DOHH2 (cell line): Measurements from ENCODE around the gene EVA1C.

Source experiments
- H3F3A ChIP-seq: fragments of 200-600 bp; sonication (generic), shearing (Covaris generic); 2 replicates; pipeline ENCODE4 v1.6.0; 2016; ENCODE audit warnings: antibody characterized with exemption, mild to moderate bottlenecking; ENCODE audit not compliant: control insufficient read depth, insufficient read depth
- H3K27ac ChIP-seq: fragments of 200-600 bp; sonication (generic); 2 replicates; pipeline ENCODE4 v1.5.1; 2014; ENCODE audit warnings: low read depth, mild to moderate bottlenecking, low read length, moderate library complexity
- H3K27me3 ChIP-seq: fragments of 200-600 bp; sonication (generic); 2 replicates; pipeline ENCODE4 v1.6.1; 2014; ENCODE audit warnings: mild to moderate bottlenecking, low read length, mixed read lengths; ENCODE audit not compliant: control insufficient read depth
- H3K36me3 ChIP-seq: fragments of 200-600 bp; sonication (generic); 2 replicates; pipeline ENCODE4 v1.6.1; 2014; ENCODE audit warnings: mild to moderate bottlenecking, low read length, moderate library complexity, mixed read lengths; ENCODE audit not compliant: control insufficient read depth
- H3K4me1 ChIP-seq: fragments of 200-600 bp; sonication (generic); 2 replicates; pipeline ENCODE4 v1.6.1; 2014; ENCODE audit warnings: mild to moderate bottlenecking, low read length, mixed read lengths; ENCODE audit not compliant: control insufficient read depth
- H3K4me2 ChIP-seq: fragments of 200-600 bp; sonication (generic); 2 replicates; pipeline ENCODE4 v1.6.0; 2014; ENCODE audit warnings: mild to moderate bottlenecking, low read length, moderate library complexity
- H3K4me3 ChIP-seq: fragments of 200-600 bp; sonication (generic); 2 replicates; pipeline ENCODE4 v1.5.1; 2014; ENCODE audit warnings: mild to moderate bottlenecking, low read length, mixed read lengths
- H3K79me2 ChIP-seq: fragments of 200-600 bp; sonication (generic); 2 replicates; pipeline ENCODE4 v1.6.1; 2014; ENCODE audit warnings: mild to moderate bottlenecking, low read length, mixed read lengths; ENCODE audit not compliant: control insufficient read depth
- H3K9me2 ChIP-seq: fragments of 200-600 bp; sonication (generic); replicated peaks from 2 replicates; pipeline ENCODE4 v1.6.1; 2014; ENCODE audit warnings: mild to moderate bottlenecking, low read length, mixed read lengths; ENCODE audit not compliant: control insufficient read depth
- H3K9me3 ChIP-seq: fragments of 200-600 bp; sonication (generic); 2 replicates; pipeline ENCODE4 v1.6.1; 2014; ENCODE audit warnings: antibody characterized with exemption, low read length, mixed read lengths; ENCODE audit not compliant: control insufficient read depth, insufficient read depth
- H4K20me1 ChIP-seq: fragments of 200-600 bp; sonication (generic); 2 replicates; pipeline ENCODE4 v1.6.0; 2014; ENCODE audit warnings: low read depth, mild to moderate bottlenecking, antibody characterized with exemption, low read length, moderate library complexity; ENCODE audit not compliant: control insufficient read depth, insufficient read depth
- EZH2phosphoT487 ChIP-seq: fragments of 200-600 bp; sonication (generic); IDR thresholded peaks from 2 replicates; pipeline ENCODE4 v1.6.1; 2017; ENCODE audit warnings: borderline replicate concordance, mild to moderate bottlenecking, antibody characterized with exemption, low read length, moderate library complexity, mixed read lengths
- TF ChIP-seq, protein P1 (sequence below): fragments of 200-600 bp; sonication (generic); IDR thresholded peaks from one replicate; pipeline ENCODE4 v1.5.1; 2014; ENCODE audit warnings: antibody characterized with exemption, mild to moderate bottlenecking, low read depth, low read length; ENCODE audit not compliant: poor library complexity, severe bottlenecking

The EVA1C gene

DNA sequence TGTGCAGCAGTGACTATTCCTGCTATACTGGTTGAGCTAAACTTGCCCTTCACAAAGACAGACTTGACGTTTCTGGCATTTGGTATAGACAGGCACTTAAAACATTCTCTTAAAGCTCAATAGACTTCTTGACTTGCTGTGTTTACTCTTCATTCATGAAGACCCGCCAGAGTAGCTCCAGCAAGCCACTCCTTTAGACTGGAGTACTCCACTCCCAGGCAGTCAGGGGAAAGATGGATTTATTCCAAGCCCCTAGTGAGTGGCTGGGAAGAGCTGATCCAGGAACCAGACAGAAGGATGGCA lies 70.7 kb downstream of the EVA1C start:
- no peak for TF ChIP-seq EZH2phosphoT487
- H3F3A ChIP-seq = no peaks in the 10 kb centered on the region
- H3K79me2 ChIP-seq = no peaks in the 10 kb centered on the region
- no peaks in the 10 kb centered on the region for H3K27me3 ChIP-seq
- H3K4me3 ChIP-seq = no peak overlapping the region
- H3K9me2 ChIP-seq = no peaks in the 10 kb centered on the region
- H3K27ac ChIP-seq = no peak overlapping the region
- H3K4me2 ChIP-seq = no peak overlapping the region
- H3K36me3 ChIP-seq = no peaks in the 10 kb centered on the region
- peaks cover 2% of the 10 kb centered on the region; the same call in 1 of the 2 replicates for H3K4me1 ChIP-seq
- H3K9me3 ChIP-seq = no peaks in the 10 kb centered on the region
- H4K20me1 ChIP-seq = no peaks in the 10 kb centered on the region

DNA sequence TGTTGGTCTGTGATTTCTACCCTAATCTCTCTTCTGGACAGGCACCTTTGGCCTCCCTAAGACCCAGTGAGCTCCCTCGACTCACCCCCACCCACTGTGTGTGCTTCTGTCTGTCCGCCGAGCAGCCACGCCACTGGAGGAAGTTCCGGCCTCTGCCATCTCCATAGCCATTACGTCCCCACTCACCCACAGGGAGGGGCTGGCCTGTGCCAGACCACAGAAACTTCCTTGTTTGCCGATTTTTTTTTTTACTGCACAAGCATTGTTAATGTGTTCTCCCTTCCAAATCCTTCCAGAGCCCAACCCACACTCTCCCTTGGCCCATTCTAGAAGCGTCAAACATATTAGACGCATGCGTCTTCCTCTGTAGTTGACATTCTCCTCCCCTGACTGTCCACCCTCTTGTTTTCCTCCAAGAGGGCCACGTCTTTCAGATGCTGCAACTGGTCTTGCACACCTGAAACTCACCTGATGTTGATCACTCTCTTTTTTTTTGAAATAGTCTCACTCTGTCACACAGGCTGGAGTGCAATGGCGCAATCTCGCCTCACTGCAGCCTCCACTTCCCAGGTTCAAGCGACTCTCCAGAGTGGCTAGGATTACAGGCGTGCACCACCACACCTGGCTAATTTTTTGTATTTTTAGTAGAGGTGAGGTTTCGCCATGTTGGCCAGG lies 72.3 kb downstream of the EVA1C start:
- no peaks in the 10 kb centered on the region for H4K20me1 ChIP-seq
- peaks cover 3% of the 10 kb centered on the region; the same call in 1 of the 2 replicates for H3K9me3 ChIP-seq
- H3K4me1 ChIP-seq = peaks cover 4% of the 10 kb centered on the region; the same call in 1 of the 2 replicates
- H3K27ac ChIP-seq = no peak overlapping the region
- TF ChIP-seq, protein P1, sequence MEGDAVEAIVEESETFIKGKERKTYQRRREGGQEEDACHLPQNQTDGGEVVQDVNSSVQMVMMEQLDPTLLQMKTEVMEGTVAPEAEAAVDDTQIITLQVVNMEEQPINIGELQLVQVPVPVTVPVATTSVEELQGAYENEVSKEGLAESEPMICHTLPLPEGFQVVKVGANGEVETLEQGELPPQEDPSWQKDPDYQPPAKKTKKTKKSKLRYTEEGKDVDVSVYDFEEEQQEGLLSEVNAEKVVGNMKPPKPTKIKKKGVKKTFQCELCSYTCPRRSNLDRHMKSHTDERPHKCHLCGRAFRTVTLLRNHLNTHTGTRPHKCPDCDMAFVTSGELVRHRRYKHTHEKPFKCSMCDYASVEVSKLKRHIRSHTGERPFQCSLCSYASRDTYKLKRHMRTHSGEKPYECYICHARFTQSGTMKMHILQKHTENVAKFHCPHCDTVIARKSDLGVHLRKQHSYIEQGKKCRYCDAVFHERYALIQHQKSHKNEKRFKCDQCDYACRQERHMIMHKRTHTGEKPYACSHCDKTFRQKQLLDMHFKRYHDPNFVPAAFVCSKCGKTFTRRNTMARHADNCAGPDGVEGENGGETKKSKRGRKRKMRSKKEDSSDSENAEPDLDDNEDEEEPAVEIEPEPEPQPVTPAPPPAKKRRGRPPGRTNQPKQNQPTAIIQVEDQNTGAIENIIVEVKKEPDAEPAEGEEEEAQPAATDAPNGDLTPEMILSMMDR = no peak
- TF ChIP-seq EZH2phosphoT487 = no peak
- no peaks in the 10 kb centered on the region for H3K9me2 ChIP-seq
- H3F3A ChIP-seq = no peaks in the 10 kb centered on the region
- H3K4me3 ChIP-seq = no peak overlapping the region
- H3K27me3 ChIP-seq = no peaks in the 10 kb centered on the region
- H3K79me2 ChIP-seq = no peaks in the 10 kb centered on the region
- no peaks in the 10 kb centered on the region for H3K36me3 ChIP-seq
- H3K4me2 ChIP-seq = no peak overlapping the region

DNA sequence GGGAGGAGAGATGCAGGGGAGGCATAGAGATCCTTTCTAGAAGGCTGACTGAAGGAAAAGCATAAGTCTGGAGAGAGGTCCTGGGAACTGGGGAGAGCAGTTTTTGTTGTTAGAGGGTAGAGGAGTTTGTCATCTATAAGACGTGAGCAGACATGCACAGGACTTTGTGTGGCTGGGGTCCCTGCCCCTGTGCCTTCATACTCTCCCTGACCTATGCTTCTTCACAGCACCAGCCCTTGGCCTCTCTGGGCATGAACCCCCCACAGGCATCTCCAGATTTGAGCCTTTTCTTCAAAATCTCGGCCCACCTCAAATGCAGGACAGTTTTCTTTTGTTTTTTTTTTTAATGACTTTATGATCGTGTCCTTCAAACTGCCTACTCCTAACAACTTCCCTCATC lies 79.9 kb downstream of the EVA1C start:
- H3K4me1 ChIP-seq = peaks cover 4% of the 10 kb centered on the region; the same call in 1 of the 2 replicates
- no peak overlapping the region for H3K4me3 ChIP-seq
- peaks cover 3% of the 10 kb centered on the region; the same call in 1 of the 2 replicates for H3K9me3 ChIP-seq
- no peaks in the 10 kb centered on the region for H3K36me3 ChIP-seq
- H3K27me3 ChIP-seq = peaks cover 11% of the 10 kb centered on the region
- H3K27ac ChIP-seq = no peak overlapping the region
- H3K4me2 ChIP-seq = no peak overlapping the region
- no peaks in the 10 kb centered on the region for H3K79me2 ChIP-seq
- no peaks in the 10 kb centered on the region for H3K9me2 ChIP-seq
- no peaks in the 10 kb centered on the region for H4K20me1 ChIP-seq
- no peaks in the 10 kb centered on the region for H3F3A ChIP-seq
- TF ChIP-seq, protein P1 = no peak
- TF ChIP-seq EZH2phosphoT487 = no peak

DNA sequence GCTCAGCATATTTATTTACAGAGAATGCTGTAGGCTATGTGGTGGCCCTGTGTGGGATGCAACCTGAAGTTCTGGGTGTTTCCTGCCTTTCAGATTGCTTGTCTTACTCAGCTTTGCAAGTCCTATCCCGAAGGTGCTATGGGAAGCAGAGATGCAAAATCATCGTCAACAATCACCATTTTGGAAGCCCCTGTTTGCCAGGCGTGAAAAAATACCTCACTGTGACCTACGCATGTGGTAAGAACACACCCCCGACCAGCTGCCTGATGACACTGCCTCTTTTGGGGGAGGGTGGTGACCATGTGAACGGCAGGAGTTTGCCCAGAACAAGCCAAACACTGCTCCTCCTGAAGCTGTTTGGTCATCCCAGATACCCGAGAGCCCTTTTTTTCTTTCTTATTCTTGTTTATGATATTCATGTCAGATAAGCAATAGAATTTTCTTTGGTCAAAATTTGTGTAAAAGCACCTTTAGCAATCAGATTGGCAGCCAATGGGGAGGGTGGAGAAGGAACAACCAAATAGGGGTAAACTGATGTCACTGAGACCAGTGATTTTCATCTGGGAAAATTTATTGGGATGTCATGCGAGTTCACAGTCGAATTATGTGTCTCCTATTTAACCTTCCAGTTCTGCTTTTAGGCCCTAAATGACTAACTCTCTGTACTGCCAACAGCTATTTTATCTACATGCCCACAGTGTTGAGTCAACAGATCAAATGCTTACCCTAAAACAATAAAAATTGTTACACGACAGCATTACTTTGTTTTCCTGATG lies 82.6 kb downstream of the EVA1C start:
- Histone ChIP-seq H4K20me1 (no peaks in the 10 kb centered on the region), H3K9me2 (no peaks in the 10 kb centered on the region), H3K9me3 (no peaks in the 10 kb centered on the region), H3K4me3 (no peak overlapping the region), H3K4me2 (no peak overlapping the region), H3K27me3 (peaks cover 11% of the 10 kb centered on the region), H3K27ac (no peak overlapping the region), H3F3A (no peaks in the 10 kb centered on the region), H3K79me2 (no peaks in the 10 kb centered on the region), H3K36me3 (no peaks in the 10 kb centered on the region), H3K4me1 (no peaks in the 10 kb centered on the region)
- TF ChIP-seq, protein P1 = no peak
- TF ChIP-seq EZH2phosphoT487 = no peak
